Ishikawa (cell line): Measurements from ENCODE around the gene PKP3.

Experiments used
- CEBPB ChIP-seq: IDR thresholded peaks from 2 replicates; pipeline ENCODE4 v1.6.1; 2012
- CREB1 ChIP-seq: IDR thresholded peaks from 2 replicates; pipeline ENCODE4 v1.6.1; 2012; ENCODE audit warnings: low read depth
- EGR1 ChIP-seq: IDR thresholded peaks from 2 replicates; pipeline ENCODE4 v1.6.1; 2012
- EP300 ChIP-seq: IDR thresholded peaks from 2 replicates; pipeline ENCODE4 v1.6.1; 2012; ENCODE audit warnings: borderline replicate concordance
- FOXM1 ChIP-seq: IDR thresholded peaks from 2 replicates; pipeline ENCODE4 v1.6.1; 2012; ENCODE audit warnings: low read depth, borderline replicate concordance
- MAX ChIP-seq: IDR thresholded peaks from 2 replicates; pipeline ENCODE4 v1.6.1; 2012
- RAD21 ChIP-seq: IDR thresholded peaks from 2 replicates; pipeline ENCODE4 v1.6.1; 2012; ENCODE audit warnings: low read depth
- TAF1 ChIP-seq: IDR thresholded peaks from 2 replicates; pipeline ENCODE4 v1.6.1; 2012; ENCODE audit warnings: low read depth, mild to moderate bottlenecking
- TCF12 ChIP-seq: IDR thresholded peaks from 2 replicates; pipeline ENCODE4 v1.6.1; 2012; ENCODE audit warnings: low read depth
- TEAD4 ChIP-seq: IDR thresholded peaks from 2 replicates; pipeline ENCODE4 v1.6.1; 2012
- YY1 ChIP-seq: IDR thresholded peaks from 2 replicates; pipeline ENCODE4 v1.6.1; 2012; ENCODE audit warnings: low read depth
- ZBTB7A ChIP-seq: IDR thresholded peaks from 2 replicates; pipeline ENCODE4 v1.6.1; 2012; ENCODE audit warnings: low read depth
- TF ChIP-seq, protein P1 (sequence below): IDR thresholded peaks from 2 replicates; pipeline ENCODE4 v1.6.1; 2012
- TF ChIP-seq, protein P2 (sequence below): IDR thresholded peaks from 2 replicates; pipeline ENCODE4 v1.6.1; 2012; ENCODE audit warnings: low read depth, mild to moderate bottlenecking

Gene PKP3

DNA sequence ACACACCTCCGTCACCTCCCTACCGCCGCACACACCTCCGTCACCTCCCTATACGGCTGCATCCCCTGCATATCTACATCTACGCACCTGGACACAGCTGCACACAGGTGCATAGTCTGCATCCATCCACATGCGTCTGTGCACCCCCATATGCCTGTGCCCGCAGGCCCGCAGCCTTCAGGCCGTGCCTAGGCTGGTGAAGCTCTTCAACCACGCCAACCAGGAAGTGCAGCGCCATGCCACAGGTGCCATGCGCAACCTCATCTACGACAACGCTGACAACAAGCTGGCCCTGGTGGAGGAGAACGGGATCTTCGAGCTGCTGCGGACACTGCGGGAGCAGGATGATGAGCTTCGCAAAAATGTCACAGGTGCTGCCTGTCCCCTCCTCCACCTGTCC is 4.8 kb downstream of the PKP3 start:
- no peak for TF ChIP-seq EGR1
- TF ChIP-seq YY1, result no peak
- no peak for TF ChIP-seq TEAD4
- no peak for TF ChIP-seq ZBTB7A
- no peak for TF ChIP-seq TAF1
- TF ChIP-seq, protein P1, sequence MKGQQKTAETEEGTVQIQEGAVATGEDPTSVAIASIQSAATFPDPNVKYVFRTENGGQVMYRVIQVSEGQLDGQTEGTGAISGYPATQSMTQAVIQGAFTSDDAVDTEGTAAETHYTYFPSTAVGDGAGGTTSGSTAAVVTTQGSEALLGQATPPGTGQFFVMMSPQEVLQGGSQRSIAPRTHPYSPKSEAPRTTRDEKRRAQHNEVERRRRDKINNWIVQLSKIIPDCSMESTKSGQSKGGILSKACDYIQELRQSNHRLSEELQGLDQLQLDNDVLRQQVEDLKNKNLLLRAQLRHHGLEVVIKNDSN, result no peak

DNA sequence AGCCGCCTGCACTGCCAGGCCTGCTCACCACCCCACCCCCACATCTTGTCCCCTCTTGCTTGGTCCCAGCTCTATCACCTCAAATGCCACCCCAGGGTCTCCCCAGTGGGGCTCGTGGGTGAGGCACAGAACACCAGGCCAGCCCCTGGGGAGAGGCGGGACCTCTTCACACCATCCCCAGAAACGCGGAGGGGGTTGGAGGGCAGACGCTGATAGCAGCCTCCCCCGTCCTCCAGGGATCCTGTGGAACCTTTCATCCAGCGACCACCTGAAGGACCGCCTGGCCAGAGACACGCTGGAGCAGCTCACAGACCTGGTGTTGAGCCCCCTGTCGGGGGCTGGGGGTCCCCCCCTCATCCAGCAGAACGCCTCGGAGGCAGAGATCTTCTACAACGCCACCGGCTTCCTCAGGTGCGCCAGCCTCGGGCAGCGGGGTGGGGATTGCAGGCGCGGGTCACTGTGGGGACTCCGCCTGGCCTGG is 5.8 kb downstream of the PKP3 start:
- TF ChIP-seq TCF12, result no peak
- TF ChIP-seq CEBPB, result no peak
- no peak for TF ChIP-seq EP300
- no peak for TF ChIP-seq FOXM1
- no peak for TF ChIP-seq CREB1
- no peak for TF ChIP-seq TAF1
- TF ChIP-seq, protein P1, result no peak

GRCh38 chr11:400241-400689 is 6.3 kb downstream of the PKP3 start:
- TF ChIP-seq, protein P1, result no peak
- TF ChIP-seq MAX (no peak), TCF12 (no peak), EGR1 (no peak), FOXM1 (no peak), ZBTB7A (no peak), EP300 (no peak), RAD21 (no peak)
- TF ChIP-seq, protein P2, sequence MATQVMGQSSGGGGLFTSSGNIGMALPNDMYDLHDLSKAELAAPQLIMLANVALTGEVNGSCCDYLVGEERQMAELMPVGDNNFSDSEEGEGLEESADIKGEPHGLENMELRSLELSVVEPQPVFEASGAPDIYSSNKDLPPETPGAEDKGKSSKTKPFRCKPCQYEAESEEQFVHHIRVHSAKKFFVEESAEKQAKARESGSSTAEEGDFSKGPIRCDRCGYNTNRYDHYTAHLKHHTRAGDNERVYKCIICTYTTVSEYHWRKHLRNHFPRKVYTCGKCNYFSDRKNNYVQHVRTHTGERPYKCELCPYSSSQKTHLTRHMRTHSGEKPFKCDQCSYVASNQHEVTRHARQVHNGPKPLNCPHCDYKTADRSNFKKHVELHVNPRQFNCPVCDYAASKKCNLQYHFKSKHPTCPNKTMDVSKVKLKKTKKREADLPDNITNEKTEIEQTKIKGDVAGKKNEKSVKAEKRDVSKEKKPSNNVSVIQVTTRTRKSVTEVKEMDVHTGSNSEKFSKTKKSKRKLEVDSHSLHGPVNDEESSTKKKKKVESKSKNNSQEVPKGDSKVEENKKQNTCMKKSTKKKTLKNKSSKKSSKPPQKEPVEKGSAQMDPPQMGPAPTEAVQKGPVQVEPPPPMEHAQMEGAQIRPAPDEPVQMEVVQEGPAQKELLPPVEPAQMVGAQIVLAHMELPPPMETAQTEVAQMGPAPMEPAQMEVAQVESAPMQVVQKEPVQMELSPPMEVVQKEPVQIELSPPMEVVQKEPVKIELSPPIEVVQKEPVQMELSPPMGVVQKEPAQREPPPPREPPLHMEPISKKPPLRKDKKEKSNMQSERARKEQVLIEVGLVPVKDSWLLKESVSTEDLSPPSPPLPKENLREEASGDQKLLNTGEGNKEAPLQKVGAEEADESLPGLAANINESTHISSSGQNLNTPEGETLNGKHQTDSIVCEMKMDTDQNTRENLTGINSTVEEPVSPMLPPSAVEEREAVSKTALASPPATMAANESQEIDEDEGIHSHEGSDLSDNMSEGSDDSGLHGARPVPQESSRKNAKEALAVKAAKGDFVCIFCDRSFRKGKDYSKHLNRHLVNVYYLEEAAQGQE, result no peak

- no peak for TF ChIP-seq EP300
- TF ChIP-seq TCF12, result no peak
- TF ChIP-seq, protein P2, result no peak
- TF ChIP-seq MAX, result no peak
Measured at GRCh38 chr11:403021-403760, 9.2 kb downstream of the PKP3 start.

DNA sequence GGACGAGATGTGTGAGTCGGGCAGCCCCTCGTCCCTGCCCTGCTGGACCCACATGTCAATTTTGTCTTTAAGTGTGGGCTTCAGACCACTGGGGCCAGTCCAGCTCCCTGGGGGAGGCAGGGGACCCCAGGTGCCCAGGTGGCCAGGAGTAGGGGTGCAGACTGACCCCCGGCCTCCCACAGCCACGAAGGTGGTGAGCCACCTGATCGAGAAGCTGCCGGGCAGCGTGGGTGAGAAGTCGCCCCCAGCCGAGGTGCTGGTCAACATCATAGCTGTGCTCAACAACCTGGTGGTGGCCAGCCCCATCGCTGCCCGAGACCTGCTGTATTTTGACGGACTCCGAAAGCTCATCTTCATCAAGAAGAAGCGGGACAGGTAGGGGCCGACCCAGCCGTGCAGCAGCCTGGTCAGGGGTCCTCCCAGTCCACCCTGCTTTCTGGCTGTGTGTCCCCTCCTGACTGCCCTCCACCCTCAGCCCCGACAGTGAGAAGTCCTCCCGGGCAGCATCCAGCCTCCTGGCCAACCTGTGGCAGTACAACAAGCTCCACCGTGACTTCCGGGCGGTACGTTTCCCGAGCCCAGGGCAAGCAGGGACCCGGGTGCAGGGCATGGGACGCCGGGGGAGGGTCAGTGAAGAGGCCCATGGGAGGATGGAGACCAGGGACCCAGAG is 9.9 kb downstream of the PKP3 start:
- TF ChIP-seq TAF1 (no peak), TCF12 (no peak), TEAD4 (no peak), MAX (no peak), CREB1 (no peak), CEBPB (no peak), YY1 (no peak)
- TF ChIP-seq, protein P2, result no peak
